ENCODE results near the gene ANKRD13B. TPM values are rescaled to one million over a fixed set of nuclear protein-coding genes. Genes with fewer than 3 reads are reported as not detected.

The ANKRD13B gene
- total and polyA plus RNA-seq, 2 of the 13 experiments (the other 11 are each of a cell fraction or from before 2014, with no cell fraction given) = 1.7 to 1.8 TPM

DNA sequence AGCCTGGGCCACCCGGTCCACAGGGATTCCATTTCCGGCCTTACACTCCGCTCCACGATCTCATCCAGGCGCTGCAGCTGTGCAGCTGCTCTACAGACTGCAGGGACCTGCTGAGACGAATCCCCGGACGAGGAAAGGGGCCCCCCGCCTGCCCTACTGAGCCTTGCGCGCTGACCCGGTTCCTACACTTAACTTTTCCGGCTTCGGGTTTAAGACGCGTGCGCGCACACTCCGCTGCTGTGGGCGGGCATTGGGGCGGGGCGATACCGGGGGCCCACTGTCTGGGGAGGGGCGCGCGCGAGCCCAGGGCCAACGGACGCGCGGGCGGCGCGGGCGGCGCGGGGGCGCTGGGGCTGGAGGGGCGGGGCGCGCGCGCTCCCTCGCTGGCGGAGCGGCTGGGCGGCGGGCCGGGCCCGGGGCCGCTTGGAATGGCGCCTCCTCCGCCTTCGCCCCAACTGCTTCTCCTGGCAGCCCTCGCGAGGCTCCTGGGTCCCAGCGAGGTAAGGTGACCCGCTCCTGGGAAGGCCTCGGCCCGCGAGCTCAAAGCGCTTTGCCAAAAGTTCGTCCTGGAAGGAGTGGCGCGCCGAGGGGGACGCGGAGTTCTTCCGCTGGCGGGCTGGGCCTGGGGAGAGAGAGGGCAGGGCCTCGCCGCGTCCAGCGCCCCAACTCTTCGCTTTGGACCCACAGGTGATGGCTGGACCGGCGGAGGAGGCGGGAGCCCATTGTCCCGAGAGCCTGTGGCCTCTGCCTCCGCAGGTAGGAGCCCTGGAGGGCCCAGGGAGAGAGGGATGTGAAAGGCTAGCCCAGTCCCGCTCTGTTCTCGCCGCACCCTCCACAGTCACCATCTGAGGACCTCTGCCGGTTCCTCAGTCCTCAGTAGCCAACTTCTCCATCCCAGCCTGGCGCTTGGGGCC is 24.3 kb upstream of the ANKRD13B start, which contains the start of gene TP53I13 (continued):
- TF ChIP-seq, protein P1, sequence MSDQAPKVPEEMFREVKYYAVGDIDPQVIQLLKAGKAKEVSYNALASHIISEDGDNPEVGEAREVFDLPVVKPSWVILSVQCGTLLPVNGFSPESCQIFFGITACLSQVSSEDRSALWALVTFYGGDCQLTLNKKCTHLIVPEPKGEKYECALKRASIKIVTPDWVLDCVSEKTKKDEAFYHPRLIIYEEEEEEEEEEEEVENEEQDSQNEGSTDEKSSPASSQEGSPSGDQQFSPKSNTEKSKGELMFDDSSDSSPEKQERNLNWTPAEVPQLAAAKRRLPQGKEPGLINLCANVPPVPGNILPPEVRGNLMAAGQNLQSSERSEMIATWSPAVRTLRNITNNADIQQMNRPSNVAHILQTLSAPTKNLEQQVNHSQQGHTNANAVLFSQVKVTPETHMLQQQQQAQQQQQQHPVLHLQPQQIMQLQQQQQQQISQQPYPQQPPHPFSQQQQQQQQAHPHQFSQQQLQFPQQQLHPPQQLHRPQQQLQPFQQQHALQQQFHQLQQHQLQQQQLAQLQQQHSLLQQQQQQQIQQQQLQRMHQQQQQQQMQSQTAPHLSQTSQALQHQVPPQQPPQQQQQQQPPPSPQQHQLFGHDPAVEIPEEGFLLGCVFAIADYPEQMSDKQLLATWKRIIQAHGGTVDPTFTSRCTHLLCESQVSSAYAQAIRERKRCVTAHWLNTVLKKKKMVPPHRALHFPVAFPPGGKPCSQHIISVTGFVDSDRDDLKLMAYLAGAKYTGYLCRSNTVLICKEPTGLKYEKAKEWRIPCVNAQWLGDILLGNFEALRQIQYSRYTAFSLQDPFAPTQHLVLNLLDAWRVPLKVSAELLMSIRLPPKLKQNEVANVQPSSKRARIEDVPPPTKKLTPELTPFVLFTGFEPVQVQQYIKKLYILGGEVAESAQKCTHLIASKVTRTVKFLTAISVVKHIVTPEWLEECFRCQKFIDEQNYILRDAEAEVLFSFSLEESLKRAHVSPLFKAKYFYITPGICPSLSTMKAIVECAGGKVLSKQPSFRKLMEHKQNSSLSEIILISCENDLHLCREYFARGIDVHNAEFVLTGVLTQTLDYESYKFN (CRISPR knock-in tag; conservative IDR thresholded peaks at IDR 0.05) = peak; percentile 44; the same call in 1 of the 2 replicates
- 0 out of 2 replicates have a peak, but pooled peaks have one; percentile 16 for TF ChIP-seq GFI1 (CRISPR knock-in tag; IDR thresholded peaks at IDR 0.05; ENCODE audit: borderline replicate concordance)
- TF ChIP-seq, protein P2, sequence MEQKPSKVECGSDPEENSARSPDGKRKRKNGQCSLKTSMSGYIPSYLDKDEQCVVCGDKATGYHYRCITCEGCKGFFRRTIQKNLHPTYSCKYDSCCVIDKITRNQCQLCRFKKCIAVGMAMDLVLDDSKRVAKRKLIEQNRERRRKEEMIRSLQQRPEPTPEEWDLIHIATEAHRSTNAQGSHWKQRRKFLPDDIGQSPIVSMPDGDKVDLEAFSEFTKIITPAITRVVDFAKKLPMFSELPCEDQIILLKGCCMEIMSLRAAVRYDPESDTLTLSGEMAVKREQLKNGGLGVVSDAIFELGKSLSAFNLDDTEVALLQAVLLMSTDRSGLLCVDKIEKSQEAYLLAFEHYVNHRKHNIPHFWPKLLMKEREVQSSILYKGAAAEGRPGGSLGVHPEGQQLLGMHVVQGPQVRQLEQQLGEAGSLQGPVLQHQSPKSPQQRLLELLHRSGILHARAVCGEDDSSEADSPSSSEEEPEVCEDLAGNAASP (CRISPR knock-in tag; IDR thresholded peaks at IDR 0.05; ENCODE audit: borderline replicate concordance) = 0 out of 2 replicates have a peak, but pooled peaks have one; percentile 6
- TF ChIP-seq HOXA5 (CRISPR knock-in tag; IDR thresholded peaks at IDR 0.05) = no peak
- TF ChIP-seq, protein P3, sequence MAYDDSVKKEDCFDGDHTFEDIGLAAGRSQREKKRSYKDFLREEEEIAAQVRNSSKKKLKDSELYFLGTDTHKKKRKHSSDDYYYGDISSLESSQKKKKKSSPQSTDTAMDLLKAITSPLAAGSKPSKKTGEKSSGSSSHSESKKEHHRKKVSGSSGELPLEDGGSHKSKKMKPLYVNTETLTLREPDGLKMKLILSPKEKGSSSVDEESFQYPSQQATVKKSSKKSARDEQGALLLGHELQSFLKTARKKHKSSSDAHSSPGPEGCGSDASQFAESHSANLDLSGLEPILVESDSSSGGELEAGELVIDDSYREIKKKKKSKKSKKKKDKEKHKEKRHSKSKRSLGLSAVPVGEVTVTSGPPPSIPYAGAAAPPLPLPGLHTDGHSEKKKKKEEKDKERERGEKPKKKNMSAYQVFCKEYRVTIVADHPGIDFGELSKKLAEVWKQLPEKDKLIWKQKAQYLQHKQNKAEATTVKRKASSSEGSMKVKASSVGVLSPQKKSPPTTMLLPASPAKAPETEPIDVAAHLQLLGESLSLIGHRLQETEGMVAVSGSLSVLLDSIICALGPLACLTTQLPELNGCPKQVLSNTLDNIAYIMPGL (CRISPR knock-in tag; IDR thresholded peaks at IDR 0.05; ENCODE audit: borderline replicate concordance in 1 of 2, low read depth in 1 of 2) = peak; percentile 34 to 56; a peak in 1 of 4 replicates
- TF ChIP-seq MYC (CRISPR knock-in tag; IDR thresholded peaks at IDR 0.05; ENCODE audit: borderline replicate concordance) = no peak; the same call in 1 of the 2 replicates
- no peak for TF ChIP-seq MYNN (CRISPR knock-in tag; IDR thresholded peaks at IDR 0.05; ENCODE audit: low read depth)
- no peak for TF ChIP-seq SP2 (CRISPR knock-in tag; IDR thresholded peaks at IDR 0.05)
- no peak for TF ChIP-seq ZNF317 (CRISPR knock-in tag; IDR thresholded peaks at IDR 0.05)
- TF ChIP-seq, protein P4, sequence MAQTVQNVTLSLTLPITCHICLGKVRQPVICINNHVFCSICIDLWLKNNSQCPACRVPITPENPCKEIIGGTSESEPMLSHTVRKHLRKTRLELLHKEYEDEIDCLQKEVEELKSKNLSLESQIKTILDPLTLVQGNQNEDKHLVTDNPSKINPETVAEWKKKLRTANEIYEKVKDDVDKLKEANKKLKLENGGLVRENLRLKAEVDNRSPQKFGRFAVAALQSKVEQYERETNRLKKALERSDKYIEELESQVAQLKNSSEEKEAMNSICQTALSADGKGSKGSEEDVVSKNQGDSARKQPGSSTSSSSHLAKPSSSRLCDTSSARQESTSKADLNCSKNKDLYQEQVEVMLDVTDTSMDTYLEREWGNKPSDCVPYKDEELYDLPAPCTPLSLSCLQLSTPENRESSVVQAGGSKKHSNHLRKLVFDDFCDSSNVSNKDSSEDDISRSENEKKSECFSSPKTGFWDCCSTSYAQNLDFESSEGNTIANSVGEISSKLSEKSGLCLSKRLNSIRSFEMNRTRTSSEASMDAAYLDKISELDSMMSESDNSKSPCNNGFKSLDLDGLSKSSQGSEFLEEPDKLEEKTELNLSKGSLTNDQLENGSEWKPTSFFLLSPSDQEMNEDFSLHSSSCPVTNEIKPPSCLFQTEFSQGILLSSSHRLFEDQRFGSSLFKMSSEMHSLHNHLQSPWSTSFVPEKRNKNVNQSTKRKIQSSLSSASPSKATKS (CRISPR knock-in tag; IDR thresholded peaks at IDR 0.05) = no peak
- TF ChIP-seq, protein P5, sequence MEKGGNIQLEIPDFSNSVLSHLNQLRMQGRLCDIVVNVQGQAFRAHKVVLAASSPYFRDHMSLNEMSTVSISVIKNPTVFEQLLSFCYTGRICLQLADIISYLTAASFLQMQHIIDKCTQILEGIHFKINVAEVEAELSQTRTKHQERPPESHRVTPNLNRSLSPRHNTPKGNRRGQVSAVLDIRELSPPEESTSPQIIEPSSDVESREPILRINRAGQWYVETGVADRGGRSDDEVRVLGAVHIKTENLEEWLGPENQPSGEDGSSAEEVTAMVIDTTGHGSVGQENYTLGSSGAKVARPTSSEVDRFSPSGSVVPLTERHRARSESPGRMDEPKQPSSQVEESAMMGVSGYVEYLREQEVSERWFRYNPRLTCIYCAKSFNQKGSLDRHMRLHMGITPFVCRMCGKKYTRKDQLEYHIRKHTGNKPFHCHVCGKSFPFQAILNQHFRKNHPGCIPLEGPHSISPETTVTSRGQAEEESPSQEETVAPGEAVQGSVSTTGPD (CRISPR knock-in tag; IDR thresholded peaks at IDR 0.05) = no peak; the same call in 1 of the 2 replicates
- TF ChIP-seq NR2F1 (CRISPR knock-in tag; IDR thresholded peaks at IDR 0.05) = no peak

Data from HepG2 (cell line).